ENCODE data around the gene SMTN.

- no peak for TF ChIP-seq REST (IDR thresholded peaks at IDR 0.05; ENCODE audit: insufficient replicate concordance, low read depth)
- no peak for TF ChIP-seq POLR2AphosphoS5 (IDR thresholded peaks at IDR 0.05; ENCODE audit: low read depth)
- no peak for TF ChIP-seq CTCF (IDR thresholded peaks at IDR 0.05; ENCODE audit: insufficient read depth, low read length)
- TF ChIP-seq GABPA (IDR thresholded peaks at IDR 0.05; ENCODE audit: low read depth) = no peak
- no peak for TF ChIP-seq SPI1 (IDR thresholded peaks at IDR 0.05; ENCODE audit: borderline replicate concordance, low read depth)
These were observed 55.0 kb downstream of the SMTN start for GRCh38 chr22:31136155-31136554.

Data from HL-60 (cell line).